ENCODE results near the gene CASP12. TPM values are rescaled to one million over a fixed set of nuclear protein-coding genes. Genes with fewer than 3 reads are reported as not detected.
"Not testable (repeated sequence)": the region's sequence is repeated elsewhere in the genome, so short reads cannot be mapped to it uniquely, and the experiment has no call there.

CASP12 gene
- not detected in 2 replicates for total RNA-seq
- 0.15 TPM in 1 of 2 replicates, not detected in the other for polyA plus RNA-seq

- no peaks in the 10 kb centered on the region for H3K36me3 ChIP-seq
- DNase-seq (ENCODE audit: low read depth in 1 of 2, low spot score in 1 of 2): peak in 1 of 2 donors; percentile 30
Observed at GRCh38 chr11:104897891-104898684, at the start of gene CASP12. TSS of gene CASP12 (minus strand) at chr11:104898460.

GRCh38 chr11:104946907-104947306 lies 48.6 kb upstream of the CASP12 start:
- Histone ChIP-seq H3K36me3 (no peaks in the 10 kb centered on the region), H3K4me1 (ENCODE audit: low read depth) (no peaks in the 10 kb centered on the region), H3K27ac (no peak overlapping the region), H3K27me3 (no peaks in the 10 kb centered on the region), H3K9me3 (ENCODE audit: low read depth) (no peaks in the 10 kb centered on the region), H3K4me3 (no peak overlapping the region)
- peak; percentile 51 for TF ChIP-seq CTCF (IDR thresholded peaks at IDR 0.05; ENCODE audit: low read depth, low read length)
- DNase-seq (ENCODE audit: low read depth in 1 of 2, low spot score in 1 of 2): peak in 1 of 2 donors; percentile 64

More at GRCh38 chr11:104897891-104898684, at the start of gene CASP12:
- peaks cover 5% of the 10 kb centered on the region for H3K4me1 ChIP-seq (ENCODE audit: low read depth)
- no peaks in the 10 kb centered on the region for H3K9me3 ChIP-seq (ENCODE audit: low read depth)
- H3K4me3 ChIP-seq: no peak within 1 kb of the TSS
- no peak for TF ChIP-seq CTCF (IDR thresholded peaks at IDR 0.05; ENCODE audit: low read depth, low read length)
- H3K27me3 ChIP-seq: no peaks in the 10 kb centered on the region
- no peak within 1 kb of the TSS for H3K27ac ChIP-seq

GRCh38 chr11:104944076-104944475 lies 45.8 kb upstream of the CASP12 start:
- Histone ChIP-seq H3K36me3 (no peaks in the 10 kb centered on the region), H3K27ac (no peak overlapping the region), H3K4me3 (no peak overlapping the region), H3K27me3 (no peaks in the 10 kb centered on the region), H3K9me3 (ENCODE audit: low read depth) (no peaks in the 10 kb centered on the region), H3K4me1 (ENCODE audit: low read depth) (no peaks in the 10 kb centered on the region)
- TF ChIP-seq CTCF (IDR thresholded peaks at IDR 0.05; ENCODE audit: low read depth, low read length): no peak
- no peak for DNase-seq (ENCODE audit: low read depth in 1 of 2, low spot score in 1 of 2)

GRCh38 chr11:104943561-104943960 lies 45.3 kb upstream of the CASP12 start:
- Histone ChIP-seq H3K9me3 (ENCODE audit: low read depth) (no peaks in the 10 kb centered on the region), H3K4me3 (no peak overlapping the region), H3K4me1 (ENCODE audit: low read depth) (no peaks in the 10 kb centered on the region), H3K36me3 (no peaks in the 10 kb centered on the region), H3K27me3 (no peaks in the 10 kb centered on the region), H3K27ac (no peak overlapping the region)
- no peak for DNase-seq (ENCODE audit: low read depth in 1 of 2, low spot score in 1 of 2)
- TF ChIP-seq CTCF (IDR thresholded peaks at IDR 0.05; ENCODE audit: low read depth, low read length): no peak

GRCh38 chr11:104934594-104934993 lies 36.3 kb upstream of the CASP12 start:
- no peak for TF ChIP-seq CTCF (IDR thresholded peaks at IDR 0.05; ENCODE audit: low read depth, low read length)
- H3K36me3 ChIP-seq: no peaks in the 10 kb centered on the region
- H3K4me3 ChIP-seq: no peak overlapping the region
- no peaks in the 10 kb centered on the region for H3K4me1 ChIP-seq (ENCODE audit: low read depth)
- no peak for DNase-seq (ENCODE audit: low read depth in 1 of 2, low spot score in 1 of 2)
- no peaks in the 10 kb centered on the region for H3K9me3 ChIP-seq (ENCODE audit: low read depth)
- H3K27ac ChIP-seq: no peak overlapping the region
- no peaks in the 10 kb centered on the region for H3K27me3 ChIP-seq

DNA sequence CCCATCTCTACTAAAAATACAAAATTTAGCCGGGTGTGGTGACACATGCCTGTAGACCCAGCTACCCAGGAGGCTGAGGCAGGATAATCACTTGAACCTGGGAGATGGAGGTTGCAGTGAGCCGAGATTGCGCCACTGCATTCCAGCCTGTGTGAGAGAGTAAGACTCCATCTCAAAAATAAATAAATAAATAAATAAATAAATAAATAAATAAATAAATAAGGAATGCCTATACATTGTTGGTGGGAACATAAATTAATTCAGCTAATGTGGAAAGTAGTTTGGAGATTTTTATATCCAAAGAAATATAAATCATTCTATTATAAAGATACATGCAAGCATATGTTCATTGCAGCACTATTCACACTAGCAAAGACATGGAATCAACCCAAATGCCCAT lies 35.8 kb upstream of the CASP12 start:
- not testable (repeated sequence) for H3K27ac ChIP-seq; DNase-seq (ENCODE audit: low read depth in 1 of 2, low spot score in 1 of 2); H3K27me3 ChIP-seq; H3K4me1 ChIP-seq (ENCODE audit: low read depth); H3K9me3 ChIP-seq (ENCODE audit: low read depth); H3K36me3 ChIP-seq; H3K4me3 ChIP-seq

Measured in cardiac muscle cell (in vitro differentiated cells and primary cell).